Lower leg skin (tissue), 3 donors: ENCODE data around the gene ZBTB7B.

Source experiments
- POLR2A ChIP-seq, 2 donors: fragments of 450-650 bp; IDR thresholded peaks; one replicate each; pipeline ENCODE4 v1.6.1; 2016 to 2017; ENCODE audit warnings: antibody characterized with exemption in 2 of 2, mild to moderate bottlenecking in 1 of 2, moderate library complexity in 1 of 2
- TF ChIP-seq, protein P1 (sequence below), 3 donors: fragments of 450-650 bp; IDR thresholded peaks; one replicate each; pipeline ENCODE4 v1.5.1; 2016; ENCODE audit warnings: antibody characterized with exemption in 3 of 3, mild to moderate bottlenecking in 3 of 3, moderate library complexity in 2 of 3

- TF ChIP-seq POLR2A (IDR thresholded peaks at IDR 0.05) = no peak
- TF ChIP-seq, protein P1, sequence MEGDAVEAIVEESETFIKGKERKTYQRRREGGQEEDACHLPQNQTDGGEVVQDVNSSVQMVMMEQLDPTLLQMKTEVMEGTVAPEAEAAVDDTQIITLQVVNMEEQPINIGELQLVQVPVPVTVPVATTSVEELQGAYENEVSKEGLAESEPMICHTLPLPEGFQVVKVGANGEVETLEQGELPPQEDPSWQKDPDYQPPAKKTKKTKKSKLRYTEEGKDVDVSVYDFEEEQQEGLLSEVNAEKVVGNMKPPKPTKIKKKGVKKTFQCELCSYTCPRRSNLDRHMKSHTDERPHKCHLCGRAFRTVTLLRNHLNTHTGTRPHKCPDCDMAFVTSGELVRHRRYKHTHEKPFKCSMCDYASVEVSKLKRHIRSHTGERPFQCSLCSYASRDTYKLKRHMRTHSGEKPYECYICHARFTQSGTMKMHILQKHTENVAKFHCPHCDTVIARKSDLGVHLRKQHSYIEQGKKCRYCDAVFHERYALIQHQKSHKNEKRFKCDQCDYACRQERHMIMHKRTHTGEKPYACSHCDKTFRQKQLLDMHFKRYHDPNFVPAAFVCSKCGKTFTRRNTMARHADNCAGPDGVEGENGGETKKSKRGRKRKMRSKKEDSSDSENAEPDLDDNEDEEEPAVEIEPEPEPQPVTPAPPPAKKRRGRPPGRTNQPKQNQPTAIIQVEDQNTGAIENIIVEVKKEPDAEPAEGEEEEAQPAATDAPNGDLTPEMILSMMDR (IDR thresholded peaks at IDR 0.05) = no peak
Measured at GRCh38 chr1:154957091-154957657, 45.4 kb upstream of the ZBTB7B start.
